ENCODE data around the gene ZMAT3. TPM values are rescaled to one million over a fixed set of nuclear protein-coding genes. Genes with fewer than 3 reads are reported as not detected.

Gene ZMAT3
- total and polyA plus RNA-seq, 4 donors: 1.9 to 5.4 (median 2.8) TPM

DNA sequence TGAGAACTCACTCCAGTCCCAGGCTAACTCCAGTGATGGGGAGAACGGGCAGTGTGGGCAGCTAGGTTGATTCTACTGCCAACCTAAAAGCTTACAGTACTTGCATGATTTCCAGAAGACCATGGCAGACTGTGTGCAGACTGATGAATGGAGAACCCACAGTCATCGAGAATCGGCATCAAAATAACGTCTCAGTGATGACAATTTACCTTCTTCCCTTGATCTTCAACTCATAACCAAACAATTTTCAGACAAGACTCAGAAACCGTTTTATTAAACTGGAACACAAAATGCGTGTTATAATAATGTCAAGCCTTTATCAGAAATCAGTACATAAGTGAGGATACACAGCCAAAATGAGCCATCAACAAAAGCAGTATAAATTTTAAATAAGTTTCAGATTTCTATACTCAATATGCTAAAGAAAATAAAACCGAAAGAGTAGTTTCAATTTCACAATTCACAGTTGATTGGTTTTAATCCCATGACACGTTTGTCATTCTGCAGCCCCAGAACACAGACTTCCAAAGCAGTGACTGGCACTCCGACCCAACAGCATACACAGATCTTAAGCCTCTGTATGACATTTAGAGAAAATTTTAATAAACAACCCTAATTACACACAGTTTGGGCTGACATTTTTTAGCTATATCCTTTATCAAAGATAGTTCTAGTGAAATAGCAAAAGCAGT lies 54.5 kb downstream of the ZMAT3 start:
- H3K9me3 ChIP-seq (ENCODE audit: control insufficient read depth in 4 of 4, low read length in 3 of 4): no peaks in the 10 kb centered on the region
- no peaks in the 10 kb centered on the region for H3K36me3 ChIP-seq (ENCODE audit: control insufficient read depth in 4 of 4, insufficient read depth in 3 of 4, low read depth in 1 of 4, low read length in 3 of 4)
- no peak overlapping the region for H3K9ac ChIP-seq (ENCODE audit: low read depth in 1 of 2, low read length in 2 of 2)
- no peak overlapping the region for H3K4me3 ChIP-seq (ENCODE audit: low read depth in 1 of 3, low read length in 3 of 3)
- no peak for TF ChIP-seq GABPA (IDR thresholded peaks at IDR 0.05 in 1 of 2, conservative IDR thresholded peaks at IDR 0.05 in 1 of 2)
- TF ChIP-seq TAF1 (conservative IDR thresholded peaks at IDR 0.05): no peak
- no peak for TF ChIP-seq REST (IDR thresholded peaks at IDR 0.05)
- TF ChIP-seq, protein P1, sequence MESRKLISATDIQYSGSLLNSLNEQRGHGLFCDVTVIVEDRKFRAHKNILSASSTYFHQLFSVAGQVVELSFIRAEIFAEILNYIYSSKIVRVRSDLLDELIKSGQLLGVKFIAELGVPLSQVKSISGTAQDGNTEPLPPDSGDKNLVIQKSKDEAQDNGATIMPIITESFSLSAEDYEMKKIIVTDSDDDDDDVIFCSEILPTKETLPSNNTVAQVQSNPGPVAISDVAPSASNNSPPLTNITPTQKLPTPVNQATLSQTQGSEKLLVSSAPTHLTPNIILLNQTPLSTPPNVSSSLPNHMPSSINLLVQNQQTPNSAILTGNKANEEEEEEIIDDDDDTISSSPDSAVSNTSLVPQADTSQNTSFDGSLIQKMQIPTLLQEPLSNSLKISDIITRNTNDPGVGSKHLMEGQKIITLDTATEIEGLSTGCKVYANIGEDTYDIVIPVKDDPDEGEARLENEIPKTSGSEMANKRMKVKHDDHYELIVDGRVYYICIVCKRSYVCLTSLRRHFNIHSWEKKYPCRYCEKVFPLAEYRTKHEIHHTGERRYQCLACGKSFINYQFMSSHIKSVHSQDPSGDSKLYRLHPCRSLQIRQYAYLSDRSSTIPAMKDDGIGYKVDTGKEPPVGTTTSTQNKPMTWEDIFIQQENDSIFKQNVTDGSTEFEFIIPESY (IDR thresholded peaks at IDR 0.05): no peak
- TF ChIP-seq JUND (IDR thresholded peaks at IDR 0.05): no peak
- no peak for TF ChIP-seq HNF4G (IDR thresholded peaks at IDR 0.05)
- no peak overlapping the region for H3K27ac ChIP-seq (ENCODE audit: low read depth in 1 of 2, low read length in 2 of 2)
- 83% methylated on average over 9 of the region's 9 CpGs for WGBS
- H3K4me1 ChIP-seq (ENCODE audit: control insufficient read depth in 4 of 4, insufficient read depth in 4 of 4, low read length in 3 of 4): no peaks in the 10 kb centered on the region
- H3K27me3 ChIP-seq (ENCODE audit: control insufficient read depth in 4 of 4, insufficient read depth in 4 of 4, low read length in 3 of 4): no peaks in the 10 kb centered on the region
- DNase-seq (ENCODE audit: low spot score): no peak

DNA sequence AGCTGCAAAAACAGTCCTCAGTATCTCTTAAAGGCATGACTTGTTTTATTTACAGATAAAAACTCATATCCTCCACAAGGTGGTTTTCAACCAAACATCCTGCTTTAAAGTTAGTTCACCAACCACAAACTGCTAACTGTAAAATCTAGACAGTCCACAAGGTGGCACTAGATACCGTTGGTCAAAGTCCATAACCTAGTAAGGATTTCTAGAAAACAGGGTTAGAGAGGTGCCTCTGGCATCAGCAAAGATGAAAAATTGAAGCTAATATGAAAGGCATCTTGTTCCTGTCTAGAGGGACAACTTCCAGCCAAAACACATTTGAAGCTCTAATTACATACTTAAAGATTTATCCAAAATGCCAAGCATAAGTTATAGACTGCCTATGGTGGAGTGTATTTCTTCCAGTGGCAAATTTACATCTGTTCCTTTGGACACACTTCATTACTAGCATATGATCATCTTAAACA lies 56.0 kb downstream of the ZMAT3 start:
- DNase-seq (ENCODE audit: low spot score): peak; percentile 55
- peak; percentile 96 for TF ChIP-seq HNF4G (IDR thresholded peaks at IDR 0.05)
- TF ChIP-seq FOXA2 (IDR thresholded peaks at IDR 0.05): no peak
- TF ChIP-seq SP1 (IDR thresholded peaks at IDR 0.05): no peak
- no peak for TF ChIP-seq EGR1 (IDR thresholded peaks at IDR 0.05; ENCODE audit: low read depth in 2 of 2)
- TF ChIP-seq, protein P2, sequence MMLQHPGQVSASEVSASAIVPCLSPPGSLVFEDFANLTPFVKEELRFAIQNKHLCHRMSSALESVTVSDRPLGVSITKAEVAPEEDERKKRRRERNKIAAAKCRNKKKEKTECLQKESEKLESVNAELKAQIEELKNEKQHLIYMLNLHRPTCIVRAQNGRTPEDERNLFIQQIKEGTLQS (IDR thresholded peaks at IDR 0.05): no peak
- peak in 1 of 2 donors; percentile 23 for TF ChIP-seq JUND (IDR thresholded peaks at IDR 0.05)
- TF ChIP-seq, protein P3, sequence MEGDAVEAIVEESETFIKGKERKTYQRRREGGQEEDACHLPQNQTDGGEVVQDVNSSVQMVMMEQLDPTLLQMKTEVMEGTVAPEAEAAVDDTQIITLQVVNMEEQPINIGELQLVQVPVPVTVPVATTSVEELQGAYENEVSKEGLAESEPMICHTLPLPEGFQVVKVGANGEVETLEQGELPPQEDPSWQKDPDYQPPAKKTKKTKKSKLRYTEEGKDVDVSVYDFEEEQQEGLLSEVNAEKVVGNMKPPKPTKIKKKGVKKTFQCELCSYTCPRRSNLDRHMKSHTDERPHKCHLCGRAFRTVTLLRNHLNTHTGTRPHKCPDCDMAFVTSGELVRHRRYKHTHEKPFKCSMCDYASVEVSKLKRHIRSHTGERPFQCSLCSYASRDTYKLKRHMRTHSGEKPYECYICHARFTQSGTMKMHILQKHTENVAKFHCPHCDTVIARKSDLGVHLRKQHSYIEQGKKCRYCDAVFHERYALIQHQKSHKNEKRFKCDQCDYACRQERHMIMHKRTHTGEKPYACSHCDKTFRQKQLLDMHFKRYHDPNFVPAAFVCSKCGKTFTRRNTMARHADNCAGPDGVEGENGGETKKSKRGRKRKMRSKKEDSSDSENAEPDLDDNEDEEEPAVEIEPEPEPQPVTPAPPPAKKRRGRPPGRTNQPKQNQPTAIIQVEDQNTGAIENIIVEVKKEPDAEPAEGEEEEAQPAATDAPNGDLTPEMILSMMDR (IDR thresholded peaks at IDR 0.05; ENCODE audit: low read depth, low read length, missing input control): peak; percentile 87
- TF ChIP-seq YY1 (IDR thresholded peaks at IDR 0.05): no peak
- TF ChIP-seq HNF4A (conservative IDR thresholded peaks at IDR 0.05): peak; percentile 92 to 96
- TF ChIP-seq, protein P1 (IDR thresholded peaks at IDR 0.05): no peak
- TF ChIP-seq RXRA (IDR thresholded peaks at IDR 0.05): peak in 1 of 2 donors; percentile 7
- TF ChIP-seq NR2F2 (IDR thresholded peaks at IDR 0.05): peak; percentile 31
- TF ChIP-seq GABPA (IDR thresholded peaks at IDR 0.05 in 1 of 2, conservative IDR thresholded peaks at IDR 0.05 in 1 of 2): no peak
- TF ChIP-seq RAD21 (IDR thresholded peaks at IDR 0.05): peak; percentile 93 to 98
- TF ChIP-seq, protein P4, sequence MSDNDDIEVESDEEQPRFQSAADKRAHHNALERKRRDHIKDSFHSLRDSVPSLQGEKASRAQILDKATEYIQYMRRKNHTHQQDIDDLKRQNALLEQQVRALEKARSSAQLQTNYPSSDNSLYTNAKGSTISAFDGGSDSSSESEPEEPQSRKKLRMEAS (IDR thresholded peaks at IDR 0.05): no peak
- no peak for TF ChIP-seq TAF1 (conservative IDR thresholded peaks at IDR 0.05)
- Histone ChIP-seq H3K9ac (ENCODE audit: low read depth in 1 of 2, low read length in 2 of 2) (no peak overlapping the region), H3K27ac (ENCODE audit: low read depth in 1 of 2, low read length in 2 of 2) (no peak overlapping the region), H3K4me1 (ENCODE audit: control insufficient read depth in 4 of 4, insufficient read depth in 4 of 4, low read length in 3 of 4) (no peaks in the 10 kb centered on the region), H3K36me3 (ENCODE audit: control insufficient read depth in 4 of 4, insufficient read depth in 3 of 4, low read depth in 1 of 4, low read length in 3 of 4) (no peaks in the 10 kb centered on the region), H3K4me3 (ENCODE audit: low read depth in 1 of 3, low read length in 3 of 3) (no peak overlapping the region), H3K27me3 (ENCODE audit: control insufficient read depth in 4 of 4, insufficient read depth in 4 of 4, low read length in 3 of 4) (no peaks in the 10 kb centered on the region), H3K9me3 (ENCODE audit: control insufficient read depth in 4 of 4, low read length in 3 of 4) (no peaks in the 10 kb centered on the region)
- 0% methylated on average over 1 of the region's 1 CpG for WGBS

Data from liver (tissue), 9 donors.